Activated effector memory CD4-positive, alpha-beta T cell treated with Interleukin-2 at 50 U/mL for 16 hours (primary cell): ENCODE data around the gene KIR2DL1.
"Not testable (repeated sequence)": the region's sequence is repeated elsewhere in the genome, so short reads cannot be mapped to it uniquely, and the experiment has no call there.

Experiments
- DNase-seq: peaks from one replicate; pipeline ENCODE4 v3.0.0-alpha.2; 2020

Gene KIR2DL1

DNA sequence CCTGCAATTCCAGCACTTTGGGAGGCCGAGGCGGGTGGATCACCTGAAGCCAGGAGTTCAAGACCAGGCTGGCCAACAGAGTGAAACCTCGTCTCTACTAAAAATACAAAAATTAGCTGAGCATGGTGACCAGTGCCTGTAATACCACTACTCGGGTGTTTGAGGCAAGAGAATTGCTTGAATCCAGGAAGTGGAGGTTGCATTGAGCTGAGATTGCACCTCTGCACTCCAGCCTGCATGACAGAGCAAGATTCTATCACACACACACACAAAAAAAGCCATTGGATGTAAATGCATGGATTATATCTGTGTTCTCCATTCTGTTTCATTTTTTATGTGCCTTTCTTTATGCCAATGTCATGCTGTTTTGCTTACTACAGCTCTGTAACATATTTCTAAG lies 54.8 kb downstream of the KIR2DL1 start:
- DNase-seq: not testable (repeated sequence)

DNA sequence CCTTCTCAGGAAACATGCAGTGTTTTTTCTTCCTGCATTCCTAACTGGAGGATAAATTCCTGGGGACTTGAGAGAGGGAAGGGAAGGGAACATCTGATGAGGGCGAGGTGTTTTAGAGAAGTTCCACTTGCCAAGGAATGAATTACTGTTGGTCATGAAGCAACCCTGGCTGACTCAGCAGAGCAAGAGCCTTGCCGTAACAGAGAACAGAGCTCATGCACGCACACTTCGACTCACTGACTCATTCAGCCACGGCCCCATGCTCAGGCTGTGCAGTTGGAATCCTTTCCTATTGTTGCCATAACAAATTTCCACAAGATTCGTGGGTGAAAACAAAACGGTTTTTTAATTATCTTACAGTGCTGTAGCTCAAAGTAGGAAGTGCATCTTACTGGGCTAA lies 55.7 kb downstream of the KIR2DL1 start:
- not testable (repeated sequence) for DNase-seq

DNA sequence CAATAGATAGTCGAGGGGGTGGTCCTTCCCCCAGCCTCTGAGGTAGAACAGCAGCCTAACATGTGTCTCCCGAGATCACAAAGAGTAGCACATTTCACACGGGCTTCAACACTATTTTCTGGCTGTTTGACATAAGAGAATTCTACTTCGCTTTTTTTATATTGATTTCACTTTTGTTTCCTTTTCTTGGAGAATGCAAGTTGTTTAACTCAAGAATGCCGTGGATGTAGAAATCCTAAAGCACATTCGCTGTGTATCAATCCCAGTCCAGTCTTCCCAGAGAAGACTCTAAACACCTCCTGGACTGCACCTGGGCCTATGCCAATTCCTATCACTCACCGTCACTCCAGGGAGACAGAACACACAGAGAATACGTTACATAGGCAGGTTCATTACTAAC lies 58.5 kb downstream of the KIR2DL1 start:
- DNase-seq: not testable (repeated sequence)

DNA sequence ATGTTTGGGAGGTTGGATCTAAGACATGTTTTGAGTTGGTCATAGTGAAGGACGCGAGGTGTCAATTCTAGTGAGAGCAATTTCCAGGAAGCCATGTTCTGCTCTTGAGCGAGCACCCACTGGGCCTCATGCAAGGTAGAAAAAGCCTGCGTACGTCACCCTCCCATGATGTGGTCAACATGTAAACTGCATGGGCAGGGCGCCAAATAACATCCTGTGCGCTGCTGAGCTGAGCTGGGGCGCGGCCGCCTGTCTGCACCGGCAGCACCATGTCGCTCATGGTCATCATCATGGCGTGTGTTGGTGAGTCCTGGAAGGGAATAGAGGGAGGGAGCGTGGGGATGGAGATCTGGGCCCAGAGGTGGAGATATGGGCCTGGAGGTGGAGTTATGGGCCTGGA lies 62.9 kb downstream of the KIR2DL1 start, which contains the start of gene KIR2DS4:
TSS of gene KIR2DS4 (plus strand) at position 181 of the 400 bp plus-strand sequence.
- not testable (repeated sequence) for DNase-seq
